ENCODE results near the gene DPM3.

Gene DPM3

DNA sequence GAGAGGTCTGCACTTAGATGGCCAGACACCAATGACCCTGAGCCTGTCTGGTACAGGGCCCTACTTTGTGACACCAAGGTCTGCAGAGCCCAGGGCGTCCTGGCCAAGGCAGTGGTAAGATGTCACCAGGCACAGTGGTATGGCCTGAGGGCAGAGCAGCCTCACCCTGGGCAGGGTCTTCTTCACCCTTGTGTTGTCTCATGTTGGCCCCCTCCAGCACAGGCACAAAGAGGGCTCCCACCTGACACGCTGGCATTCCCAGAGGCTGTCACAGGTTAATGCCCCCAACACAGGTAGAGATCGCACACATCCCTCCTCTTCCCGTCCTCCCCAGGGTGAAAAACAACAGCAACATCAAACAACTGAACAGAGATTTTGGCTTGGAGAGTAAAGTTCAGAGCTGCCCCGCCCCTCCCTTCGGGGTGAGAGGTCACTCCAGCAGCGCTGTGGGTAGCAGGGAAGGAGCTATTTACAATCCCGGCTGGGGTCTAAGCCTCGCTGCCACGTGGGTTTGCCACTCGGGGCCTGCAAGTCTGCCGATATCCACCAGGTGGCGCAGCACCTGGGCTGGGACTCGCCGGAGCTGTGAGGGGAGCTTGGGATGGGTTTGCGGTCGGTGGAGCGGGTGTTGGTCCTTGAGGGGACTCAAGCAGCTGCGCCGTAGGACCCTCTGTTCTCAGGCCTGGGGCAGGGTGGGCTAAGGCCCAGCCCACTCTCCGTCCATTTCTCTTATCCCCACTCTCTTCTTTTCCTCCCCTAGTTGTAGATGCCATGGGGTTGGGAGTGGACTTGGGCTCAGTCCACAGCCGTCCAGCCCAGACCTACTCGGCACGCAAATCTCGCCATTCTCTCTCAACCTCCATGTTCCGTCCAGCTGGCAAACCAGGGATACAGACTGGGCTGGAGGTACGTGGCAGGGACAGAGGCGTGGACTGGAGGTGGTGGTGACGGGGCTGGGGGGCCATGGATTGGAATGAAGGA is 49.0 kb downstream of the DPM3 start:
- peak; percentile 93 for DNase-seq
